NCI-H1694 (cell line): Measurements from ENCODE around the gene RRP8.

ENCODE experiments used
- DNase-seq: peaks from one replicate; lab custom pipeline; 2025; lab: John Stamatoyannopoulos, UW

Gene RRP8

GRCh38 chr11:6617315-6617781 lies 13.9 kb upstream of the RRP8 start:
- no peak for DNase-seq

GRCh38 chr11:6616596-6617250 lies 13.3 kb upstream of the RRP8 start:
- DNase-seq: no peak

- DNase-seq: no peak
These were observed 12.6 kb upstream of the RRP8 start for GRCh38 chr11:6615882-6616585.

GRCh38 chr11:6615046-6615445 lies 11.6 kb upstream of the RRP8 start:
- DNase-seq: no peak

- no peak for DNase-seq
These were observed 11.0 kb upstream of the RRP8 start for GRCh38 chr11:6614446-6614845.

GRCh38 chr11:6613496-6613895 lies 10.1 kb upstream of the RRP8 start:
- DNase-seq: no peak

GRCh38 chr11:6612213-6613041 lies 9.0 kb upstream of the RRP8 start, which contains the start of gene TAF10:
TAF10 (minus strand) TSS chr11:6612216; CDS start chr11:6612189, 27 bp downstream.
- DNase-seq: peak; percentile 77

- no peak for DNase-seq
These were observed 8.5 kb upstream of the RRP8 start for GRCh38 chr11:6611963-6612212.

- DNase-seq: no peak
These were observed 7.9 kb upstream of the RRP8 start for GRCh38 chr11:6611092-6611962.

GRCh38 chr11:6610591-6610990 lies 7.2 kb upstream of the RRP8 start:
- DNase-seq: no peak

- no peak for DNase-seq
These were observed 6.1 kb upstream of the RRP8 start for GRCh38 chr11:6609502-6610015.

GRCh38 chr11:6608726-6609501 lies 5.5 kb upstream of the RRP8 start:
- no peak for DNase-seq

- DNase-seq: no peak
These were observed 4.6 kb upstream of the RRP8 start for GRCh38 chr11:6608011-6608410.

GRCh38 chr11:6607190-6607795 lies 3.9 kb upstream of the RRP8 start:
- no peak for DNase-seq

- no peak for DNase-seq
These were observed 3.2 kb upstream of the RRP8 start for GRCh38 chr11:6606471-6607189.

- DNase-seq: no peak
These were observed 1.4 kb upstream of the RRP8 start for GRCh38 chr11:6604790-6605189.

GRCh38 chr11:6604081-6604626 lies 738 bp upstream of the RRP8 start:
- DNase-seq: no peak

GRCh38 chr11:6602096-6602940 lies 1.1 kb downstream of the RRP8 start:
- DNase-seq: no peak

GRCh38 chr11:6601041-6601461 lies 2.4 kb downstream of the RRP8 start:
- DNase-seq: no peak
